ENCODE data around the gene GPHA2. TPM values are rescaled to one million over a fixed set of nuclear protein-coding genes. Genes with fewer than 3 reads are reported as not detected.
A peak's percentile ranks its signal among the peaks of the same experiment; 100 is the strongest.

GPHA2 gene
- total and polyA plus RNA-seq, 8 donors, result 0.30 to 0.50 TPM; not detected in 6

- H3K4me1 ChIP-seq, result peaks cover 37 to 65% (median 53%) of the 10 kb centered on the region in 4 donors
- H3K9me3 ChIP-seq, result no peaks in the 10 kb centered on the region
- peak overlapping the region; percentile 84 to 94 (median 86) for H3K27ac ChIP-seq
- no peak for DNase-seq
- H3K27me3 ChIP-seq, result no peaks in the 10 kb centered on the region
- 37 to 57% (median 48%) methylated on average over 5 of the region's 5 CpGs for whole genome bisulfite sequencing, 5 donors
- intact Hi-C loops (cut with DNase I; ENCODE audit: low total_unique reads), result loop anchor here (2.0 kb wide), 1 partner anchor 45 kb away; no protein-coding TSS in a partner anchor
- peaks cover 0 to 25% (median 25%) of the 10 kb centered on the region in 4 donors for H3K36me3 ChIP-seq
- no peak for TF ChIP-seq POLR2A (IDR thresholded peaks at IDR 0.05)
- TF ChIP-seq CTCF (IDR thresholded peaks at IDR 0.05), result no peak
- no peak for TF ChIP-seq EP300 (IDR thresholded peaks at IDR 0.05)
- no peak for TF ChIP-seq POLR2AphosphoS5 (IDR thresholded peaks at IDR 0.05)
- H3K4me3 ChIP-seq, result peak overlapping the region; percentile 37 to 52 (median 45)
Measured at GRCh38 chr11:64891880-64892279, 43.8 kb downstream of the GPHA2 start.

- peak; percentile 74 to 75 for DNase-seq
- Histone ChIP-seq H3K4me1 (peaks cover 37 to 66% (median 54%) of the 10 kb centered on the region in 4 donors), H3K36me3 (peaks cover 0 to 20% (median 19%) of the 10 kb centered on the region in 4 donors), H3K27ac (peak overlapping the region; percentile 84 to 94 (median 86)), H3K4me3 (peak overlapping the region; percentile 37 to 52 (median 45)), H3K9me3 (no peaks in the 10 kb centered on the region), H3K27me3 (no peaks in the 10 kb centered on the region)
- intact Hi-C loops (cut with DNase I; ENCODE audit: low total_unique reads), result no loop called here
- TF ChIP-seq POLR2AphosphoS5 (IDR thresholded peaks at IDR 0.05), result peak in 1 of 3 donors; percentile 16
- TF ChIP-seq POLR2A (IDR thresholded peaks at IDR 0.05), result no peak
- WGBS, 5 donors, result 33 to 76% (median 52%) methylated on average over 10 to 25 of the region's 25 CpGs
Measured at GRCh38 chr11:64891215-64891848, 44.4 kb downstream of the GPHA2 start.

- H3K27ac ChIP-seq, result peak overlapping the region; percentile 84 to 94 (median 86)
- DNase-seq, result no peak
- 31 to 67% (median 36%) methylated on average over 6 to 7 of the region's 7 CpGs for WGBS, 5 donors
- peaks cover 0 to 12% (median 11%) of the 10 kb centered on the region in 4 donors for H3K36me3 ChIP-seq
- intact Hi-C loops (cut with DNase I; ENCODE audit: low total_unique reads), result no loop called here
- H3K27me3 ChIP-seq, result no peaks in the 10 kb centered on the region
- H3K4me1 ChIP-seq, result peaks cover 37 to 66% (median 59%) of the 10 kb centered on the region in 4 donors
- no peak for TF ChIP-seq POLR2AphosphoS5 (IDR thresholded peaks at IDR 0.05)
- TF ChIP-seq POLR2A (IDR thresholded peaks at IDR 0.05), result no peak
- TF ChIP-seq CTCF (IDR thresholded peaks at IDR 0.05), result no peak
- TF ChIP-seq EP300 (IDR thresholded peaks at IDR 0.05), result no peak
- no peaks in the 10 kb centered on the region for H3K9me3 ChIP-seq
- peak overlapping the region; percentile 37 to 52 (median 45) for H3K4me3 ChIP-seq
Measured at GRCh38 chr11:64890522-64890939, 45.2 kb downstream of the GPHA2 start.

- 23 to 68% (median 32%) methylated on average over 6 to 9 of the region's 9 CpGs for WGBS, 5 donors
- Histone ChIP-seq H3K27ac (peak overlapping the region; percentile 84 to 94 (median 86)), H3K36me3 (no peaks in the 10 kb centered on the region), H3K9me3 (no peaks in the 10 kb centered on the region), H3K4me3 (peak overlapping the region in 1 of 4 donors; percentile 27), H3K27me3 (no peaks in the 10 kb centered on the region), H3K4me1 (peaks cover 31 to 60% (median 54%) of the 10 kb centered on the region in 4 donors)
- TF ChIP-seq POLR2AphosphoS5 (IDR thresholded peaks at IDR 0.05) (peak in 2 of 3 donors; percentile 52 to 76), EP300 (IDR thresholded peaks at IDR 0.05) (no peak), POLR2A (IDR thresholded peaks at IDR 0.05) (no peak)
- peak; percentile 63 to 85 for DNase-seq
- intact Hi-C loops (cut with DNase I; ENCODE audit: low total_unique reads), result no loop called here
Measured at GRCh38 chr11:64888729-64889511, 46.8 kb downstream of the GPHA2 start.

GRCh38 chr11:64888406-64888728 lies 47.3 kb downstream of the GPHA2 start:
- intact Hi-C loops (cut with DNase I; ENCODE audit: low total_unique reads), result no loop called here
- Histone ChIP-seq H3K4me3 (peak overlapping the region in 3 of 4 donors; percentile 16 to 31 (median 27)), H3K4me1 (peaks cover 26 to 55% (median 48%) of the 10 kb centered on the region in 4 donors), H3K27ac (peak overlapping the region; percentile 84 to 94 (median 86)), H3K36me3 (no peaks in the 10 kb centered on the region), H3K9me3 (no peaks in the 10 kb centered on the region), H3K27me3 (no peaks in the 10 kb centered on the region)
- 23 to 54% (median 45%) methylated on average over 6 to 8 of the region's 8 CpGs for WGBS, 5 donors
- DNase-seq, result no peak
- no peak for TF ChIP-seq CTCF (IDR thresholded peaks at IDR 0.05)
- TF ChIP-seq POLR2A (IDR thresholded peaks at IDR 0.05), result no peak
- no peak for TF ChIP-seq EP300 (IDR thresholded peaks at IDR 0.05)
- TF ChIP-seq POLR2AphosphoS5 (IDR thresholded peaks at IDR 0.05), result no peak

Data from stomach (tissue), 9 donors.